HG03095 (cell line): Measurements from ENCODE around the gene LPIN3.

ENCODE experiments used
- ATAC-seq: cut with Tn5 transposase; IDR thresholded peaks from one replicate; pipeline ENCODE4 v1.9.1; 2021; ENCODE audit warnings: moderate library complexity; ENCODE audit not compliant: unreplicated experiment

LPIN3 gene

GRCh38 chr20:41349943-41350342 lies 9.3 kb downstream of the LPIN3 start:
- ATAC-seq = no peak

- no peak for ATAC-seq
Observed at GRCh38 chr20:41350408-41350962, 9.9 kb downstream of the LPIN3 start.

- ATAC-seq = no peak
Observed at GRCh38 chr20:41352106-41352505, 11.5 kb downstream of the LPIN3 start.

GRCh38 chr20:41352666-41353065 lies 12.0 kb downstream of the LPIN3 start:
- no peak for ATAC-seq

- ATAC-seq = no peak
Observed at GRCh38 chr20:41353530-41353929, 12.9 kb downstream of the LPIN3 start.

GRCh38 chr20:41355192-41355591 lies 14.6 kb downstream of the LPIN3 start:
- ATAC-seq = no peak

GRCh38 chr20:41355598-41356203 lies 15.1 kb downstream of the LPIN3 start:
- ATAC-seq = no peak

- ATAC-seq = no peak
Observed at GRCh38 chr20:41356951-41357350, 16.3 kb downstream of the LPIN3 start.

GRCh38 chr20:41357424-41358163 lies 17.0 kb downstream of the LPIN3 start:
- ATAC-seq = no peak

GRCh38 chr20:41358230-41358629 lies 17.6 kb downstream of the LPIN3 start:
- ATAC-seq = no peak

GRCh38 chr20:41358717-41359116 lies 18.1 kb downstream of the LPIN3 start:
- no peak for ATAC-seq

GRCh38 chr20:41359541-41360011 lies 19.0 kb downstream of the LPIN3 start:
- no peak for ATAC-seq

- no peak for ATAC-seq
Observed at GRCh38 chr20:41360831-41361756, 20.5 kb downstream of the LPIN3 start.

GRCh38 chr20:41361757-41362747 lies 21.4 kb downstream of the LPIN3 start:
- ATAC-seq = no peak

GRCh38 chr20:41362748-41363140 lies 22.1 kb downstream of the LPIN3 start:
- no peak for ATAC-seq

- ATAC-seq = no peak
Observed at GRCh38 chr20:41363601-41364000, 23.0 kb downstream of the LPIN3 start.

- ATAC-seq = no peak
Observed at GRCh38 chr20:41364236-41364855, 23.7 kb downstream of the LPIN3 start.

- ATAC-seq = no peak
Observed at GRCh38 chr20:41364967-41365765, 24.5 kb downstream of the LPIN3 start.
